Activated CD8-positive, alpha-beta T cell treated with anti-CD3 and anti-CD28 coated beads for 36 hours (primary cell): ENCODE measurements around the gene ZNF91. TPM values are rescaled to one million over a fixed set of nuclear protein-coding genes. Genes with fewer than 3 reads are reported as not detected.

Experiments used
- ATAC-seq: fragments of 200-7000 bp; cut with Tn5 transposase; one replicate; pipeline ENCODE4 v1.10.0; 2021; ENCODE audit warnings: mild to moderate bottlenecking, moderate library complexity
- CTCF ChIA-PET: fragments of 350-600 bp; sonication (Branson Sonifier 250); formaldehyde crosslinking; loops from one replicate; lab custom pipeline; 2021; ENCODE audit warnings: antibody characterized with exemption; lab: Charles Lee
- POLR2A ChIA-PET: fragments of 350-600 bp; sonication (Branson Sonifier 250); formaldehyde crosslinking; loops from one replicate; lab custom pipeline; 2021; ENCODE audit warnings: antibody characterized with exemption; lab: Charles Lee
- DNase-seq: peaks from one replicate; pipeline ENCODE4 v3.0.0-alpha.2; 2020
- H3K27ac Mint-ChIP-seq: one replicate; pipeline ENCODE4 v1.8.0; 2021; ENCODE audit warnings: mild to moderate bottlenecking, mixed read lengths
- H3K27me3 Mint-ChIP-seq: one replicate; pipeline ENCODE4 v1.8.0; 2021; ENCODE audit warnings: mixed read lengths
- H3K36me3 Mint-ChIP-seq: one replicate; pipeline ENCODE4 v1.8.0; 2021; ENCODE audit warnings: low read depth, mixed read lengths
- H3K4me1 Mint-ChIP-seq: one replicate; pipeline ENCODE4 v1.8.0; 2021; ENCODE audit warnings: low read depth, mixed read lengths
- H3K4me3 Mint-ChIP-seq: one replicate; pipeline ENCODE4 v1.8.0; 2021; ENCODE audit warnings: mild to moderate bottlenecking, moderate library complexity, mixed read lengths
- H3K9me3 Mint-ChIP-seq: one replicate; pipeline ENCODE4 v1.8.0; 2021; ENCODE audit warnings: mixed read lengths
- CTCF ChIP-seq: fragments of 200-600 bp; IDR thresholded peaks from one replicate; pipeline ENCODE4 v1.8.0; 2022; ENCODE audit warnings: antibody characterized with exemption, mild to moderate bottlenecking
- intact Hi-C: fragments of 100-400 bp; cut with micrococcal nuclease; formaldehyde crosslinking; loops from one replicate; pipeline ENCODE4 v1.10.0; 2022
- total RNA-seq, 2 experiments: library from RNA; stranded (reverse); gene quantifications; one replicate each; pipeline ENCODE4 v1.2.3, GENCODE V29; 2021

Gene ZNF91
- 10 to 100 TPM; 35.8 to 38.2 TPM for total RNA-seq

- intact Hi-C loops, result no loop called here
- H3K36me3 Mint-ChIP-seq, result peaks cover 38% of the 10 kb centered on the region
- peaks cover 29% of the 10 kb centered on the region for H3K4me1 Mint-ChIP-seq
- ATAC-seq (peak; percentile 96), DNase-seq (peak; percentile 98)
- ChIA-PET CTCF (interaction anchor here (1.1 to 4.7 kb wide), 3 partner anchors 10 to 422 kb away, joined by 3 to 17 read pairs (median 4); no protein-coding TSS in a partner anchor), POLR2A (interaction anchor here (0.7 to 2.4 kb wide), 8 partner anchors 10 to 693 kb away, joined by 3 to 18 read pairs (median 6); partner anchors contain the start of genes ZNF675 and ZNF724)
- peak within 1 kb of the TSS; percentile 99 for H3K27ac Mint-ChIP-seq
- peaks cover 7% of the 10 kb centered on the region for H3K9me3 Mint-ChIP-seq
- peak within 1 kb of the TSS; percentile 97 for H3K4me3 Mint-ChIP-seq
- H3K27me3 Mint-ChIP-seq, result no peaks in the 10 kb centered on the region
- no peak for TF ChIP-seq CTCF
These were observed at the start of gene ZNF91 for GRCh38 chr19:23395041-23395721. Gene ZNF91, minus strand, starts transcription at chr19:23395471. Its CDS starts 117 bp downstream, at chr19:23395354.

GRCh38 chr19:23440791-23441190 is 45.5 kb upstream of the ZNF91 start:
- Mint-ChIP-seq H3K4me1 (no peaks in the 10 kb centered on the region), H3K4me3 (no peak overlapping the region), H3K36me3 (peaks cover 5% of the 10 kb centered on the region), H3K27ac (no peak overlapping the region), H3K9me3 (peaks cover 35% of the 10 kb centered on the region), H3K27me3 (no peaks in the 10 kb centered on the region)
- DNase-seq (peak; percentile 37), ATAC-seq (no peak)
- peak; percentile 60 for TF ChIP-seq CTCF
- ChIA-PET POLR2A (no interaction called here), CTCF (interaction anchor here (0.8 to 1.6 kb wide), 6 partner anchors 9 to 188 kb away, joined by 3 to 4 read pairs (median 3); no protein-coding TSS in a partner anchor)
- intact Hi-C loops, result no loop called here

GRCh38 chr19:23440207-23440606 is 44.9 kb upstream of the ZNF91 start:
- ChIA-PET POLR2A (no interaction called here), CTCF (interaction anchor here (0.8 to 1.3 kb wide), 4 partner anchors 9 to 97 kb away, joined by 3 to 4 read pairs (median 4); no protein-coding TSS in a partner anchor)
- Mint-ChIP-seq H3K27me3 (no peaks in the 10 kb centered on the region), H3K36me3 (peaks cover 5% of the 10 kb centered on the region), H3K4me1 (no peaks in the 10 kb centered on the region), H3K9me3 (peaks cover 33% of the 10 kb centered on the region), H3K27ac (no peak overlapping the region), H3K4me3 (no peak overlapping the region)
- DNase-seq (peak; percentile 30), ATAC-seq (no peak)
- intact Hi-C loops, result no loop called here
- no peak for TF ChIP-seq CTCF

- peak; percentile 12 for TF ChIP-seq CTCF
- intact Hi-C loops, result no loop called here
- no peak overlapping the region for H3K4me3 Mint-ChIP-seq
- ChIA-PET POLR2A (no interaction called here), CTCF (no interaction called here)
- no peaks in the 10 kb centered on the region for H3K27me3 Mint-ChIP-seq
- ATAC-seq (no peak), DNase-seq (peak; percentile 16)
- H3K4me1 Mint-ChIP-seq, result no peaks in the 10 kb centered on the region
- no peak overlapping the region for H3K27ac Mint-ChIP-seq
- peaks cover 7% of the 10 kb centered on the region for H3K36me3 Mint-ChIP-seq
- H3K9me3 Mint-ChIP-seq, result peaks cover 37% of the 10 kb centered on the region
These were observed 44.4 kb upstream of the ZNF91 start for GRCh38 chr19:23439623-23440022.

GRCh38 chr19:23437901-23438300 is 42.6 kb upstream of the ZNF91 start:
- POLR2A ChIA-PET, result no interaction called here
- Mint-ChIP-seq H3K4me3 (no peak overlapping the region), H3K36me3 (peaks cover 9% of the 10 kb centered on the region), H3K9me3 (peaks cover 43% of the 10 kb centered on the region), H3K27ac (no peak overlapping the region), H3K4me1 (no peaks in the 10 kb centered on the region), H3K27me3 (no peaks in the 10 kb centered on the region)
- TF ChIP-seq CTCF, result no peak
- ATAC-seq (no peak), DNase-seq (no peak)
- intact Hi-C loops, result no loop called here
- CTCF ChIA-PET, result no interaction called here
